NCI-H2107 (cell line): ENCODE results near the gene RNF144B.
"Not testable (repeated sequence)": the region's sequence is repeated elsewhere in the genome, so short reads cannot be mapped to it uniquely, and the experiment has no call there.

Source experiments
- DNase-seq: peaks from one replicate; lab custom pipeline; 2025; lab: John Stamatoyannopoulos, UW

The RNF144B gene

GRCh38 chr6:18371656-18372055 lies 15.5 kb upstream of the RNF144B start:
- no peak for DNase-seq

- DNase-seq = no peak
Measured at GRCh38 chr6:18380158-18380836, 6.9 kb upstream of the RNF144B start.

GRCh38 chr6:18380851-18381250 lies 6.3 kb upstream of the RNF144B start:
- no peak for DNase-seq

- no peak for DNase-seq
Measured at GRCh38 chr6:18383441-18383840, 3.7 kb upstream of the RNF144B start.

- DNase-seq = no peak
Measured at GRCh38 chr6:18384621-18385020, 2.5 kb upstream of the RNF144B start.

- no peak for DNase-seq
Measured at GRCh38 chr6:18386298-18386976, 713 bp upstream of the RNF144B start.

- DNase-seq = no peak
Measured at GRCh38 chr6:18388271-18388670, 1.1 kb downstream of the RNF144B start.

GRCh38 chr6:18388942-18389341 lies 1.8 kb downstream of the RNF144B start:
- DNase-seq = no peak

GRCh38 chr6:18389479-18389878 lies 2.3 kb downstream of the RNF144B start:
- no peak for DNase-seq

- DNase-seq = no peak
Measured at GRCh38 chr6:18390476-18390875, 3.3 kb downstream of the RNF144B start.

- DNase-seq = no peak
Measured at GRCh38 chr6:18391023-18391422, 3.9 kb downstream of the RNF144B start.

- no peak for DNase-seq
Measured at GRCh38 chr6:18392346-18392877, 5.3 kb downstream of the RNF144B start.

- DNase-seq = no peak
Measured at GRCh38 chr6:18393698-18394097, 6.5 kb downstream of the RNF144B start.

- DNase-seq = no peak
Measured at GRCh38 chr6:18395177-18395855, 8.2 kb downstream of the RNF144B start.

- no peak for DNase-seq
Measured at GRCh38 chr6:18395856-18396197, 8.7 kb downstream of the RNF144B start.

- no peak for DNase-seq
Measured at GRCh38 chr6:18397701-18398100, 10.6 kb downstream of the RNF144B start.

- DNase-seq = not testable (repeated sequence)
Measured at GRCh38 chr6:18398225-18398624, 11.1 kb downstream of the RNF144B start.

GRCh38 chr6:18400831-18401446 lies 13.8 kb downstream of the RNF144B start:
- no peak for DNase-seq

- not testable (repeated sequence) for DNase-seq
Measured at GRCh38 chr6:18404965-18405364, 17.8 kb downstream of the RNF144B start.

- no peak for DNase-seq
Measured at GRCh38 chr6:18405477-18406293, 18.5 kb downstream of the RNF144B start.

- DNase-seq = no peak
Measured at GRCh38 chr6:18406955-18407749, 20.0 kb downstream of the RNF144B start.
